HG02610 (cell line): ENCODE measurements around the gene AHSA1.

ENCODE experiments used
- ATAC-seq: cut with Tn5 transposase; IDR thresholded peaks from one replicate; pipeline ENCODE4 v1.9.1; 2021; ENCODE audit warnings: mild to moderate bottlenecking, moderate library complexity; ENCODE audit not compliant: unreplicated experiment

The AHSA1 gene

GRCh38 chr14:77507762-77508161 lies 49.9 kb downstream of the AHSA1 start:
- no peak for ATAC-seq

GRCh38 chr14:77508249-77508648 lies 50.4 kb downstream of the AHSA1 start:
- no peak for ATAC-seq

- no peak for ATAC-seq
Measured at GRCh38 chr14:77508876-77509275, 51.0 kb downstream of the AHSA1 start.

- ATAC-seq: no peak
Measured at GRCh38 chr14:77509366-77509765, 51.5 kb downstream of the AHSA1 start.

GRCh38 chr14:77511486-77512162 lies 53.7 kb downstream of the AHSA1 start:
- ATAC-seq: no peak

GRCh38 chr14:77516126-77516525 lies 58.2 kb downstream of the AHSA1 start:
- ATAC-seq: no peak
